Smooth muscle cell (in vitro differentiated cells): Measurements from ENCODE around the gene DUSP5. TPM values are rescaled to one million over a fixed set of nuclear protein-coding genes. Genes with fewer than 3 reads are reported as not detected.

Experiments
- DNase-seq: peaks from one replicate; lab custom pipeline; 2025; ENCODE audit not compliant: unreplicated experiment; lab: John Stamatoyannopoulos, UW
- H2AFZ ChIP-seq: fragments of 200-600 bp; sonication (generic); 2 replicates; pipeline ENCODE4 v1.6.0; 2016; ENCODE audit warnings: antibody characterized with exemption, low read depth, mild to moderate bottlenecking
- H3F3A ChIP-seq: fragments of 200-600 bp; sonication (generic); 2 replicates; pipeline ENCODE4 v1.6.0; 2017; ENCODE audit warnings: antibody characterized with exemption, low read depth
- H3K27ac ChIP-seq: fragments of 200-600 bp; sonication (generic); 2 replicates; pipeline ENCODE4 v1.5.1; 2016; ENCODE audit warnings: low read depth, mild to moderate bottlenecking
- H3K27me3 ChIP-seq: fragments of 200-600 bp; sonication (generic); 2 replicates; pipeline ENCODE4 v1.6.1; 2016; ENCODE audit warnings: low read depth, mild to moderate bottlenecking
- H3K36me3 ChIP-seq: fragments of 200-600 bp; sonication (generic); 2 replicates; pipeline ENCODE4 v1.5.1; 2016; ENCODE audit warnings: low read depth
- H3K4me1 ChIP-seq: fragments of 200-600 bp; sonication (generic); 2 replicates; pipeline ENCODE4 v1.5.1; 2016; ENCODE audit warnings: low read depth
- H3K4me2 ChIP-seq: fragments of 200-600 bp; sonication (generic); 2 replicates; pipeline ENCODE4 v1.6.0; 2016; ENCODE audit warnings: mild to moderate bottlenecking
- H3K4me3 ChIP-seq: fragments of 200-600 bp; sonication (generic); 2 replicates; pipeline ENCODE4 v1.5.1; 2016; ENCODE audit warnings: mild to moderate bottlenecking
- H3K79me2 ChIP-seq: fragments of 200-600 bp; sonication (generic); 2 replicates; pipeline ENCODE4 v1.6.0; 2016; ENCODE audit warnings: low read depth, mild to moderate bottlenecking
- H3K9ac ChIP-seq: fragments of 200-600 bp; sonication (generic); 2 replicates; pipeline ENCODE4 v1.6.0; 2016; ENCODE audit warnings: low read depth
- H3K9me3 ChIP-seq: fragments of 200-600 bp; sonication (generic); replicated peaks from 2 replicates; pipeline ENCODE4 v1.5.1; 2016; ENCODE audit warnings: low read depth
- H4K20me1 ChIP-seq: fragments of 200-600 bp; sonication (generic); 2 replicates; pipeline ENCODE4 v1.6.0; 2016; ENCODE audit warnings: low read depth
- CTCF ChIP-seq: fragments of 200-600 bp; sonication (generic); IDR thresholded peaks from 2 replicates; pipeline ENCODE4 v1.5.1; 2017; ENCODE audit warnings: borderline replicate concordance, mild to moderate bottlenecking, antibody characterized with exemption; ENCODE audit not compliant: insufficient read depth, poor library complexity, severe bottlenecking
- WGBS: methylation state at CpG from one replicate; pipeline ENCODE4 v1.1.7; 2016; ENCODE audit warnings: low lambda C conversion rate; 5-methylcytosine and 5-hydroxymethylcytosine counted together
- polyA plus RNA-seq: library from polyadenylated mRNA; unstranded; fragments of >200 nt; fragmentation: Nextera tagmentation; extraction: Ambion mirVana; gene quantifications from 2 replicates; pipeline ENCODE4 v1.2.1, GENCODE V29; 2016
- total RNA-seq: library from RNA; depleted of rRNA; stranded (reverse); fragments of >200 nt; gene quantifications from 2 replicates; pipeline ENCODE4 v1.2.3, GENCODE V29; 2014

Gene DUSP5
- total and polyA plus RNA-seq, 2 experiments from 2014 or later, result 13.6 to 23.6 TPM

DNA sequence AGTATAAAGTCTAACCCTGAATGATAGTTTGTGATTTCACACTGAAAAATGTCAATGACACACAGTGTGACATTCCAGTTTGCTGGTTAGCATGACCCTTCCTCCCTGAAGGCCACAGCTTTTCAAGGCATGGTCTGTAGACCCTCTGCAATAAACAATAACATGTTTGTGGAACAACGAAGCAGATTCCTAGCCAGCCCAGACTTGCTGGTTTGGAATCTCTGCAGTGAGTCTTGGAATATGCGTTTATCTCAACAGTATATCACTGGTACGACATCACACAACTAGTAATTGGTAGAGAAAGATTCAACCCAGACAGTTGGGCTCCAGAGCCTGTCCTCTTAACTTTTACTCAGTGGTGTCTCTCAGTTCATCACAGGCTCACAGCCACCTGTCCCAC, 23.7 kb upstream of the DUSP5 start:
- H3K27ac ChIP-seq, result no peak overlapping the region
- H3K4me3 ChIP-seq, result no peak overlapping the region
- DNase-seq, result no peak
- TF ChIP-seq CTCF, result no peak
- H3K36me3 ChIP-seq, result no peaks in the 10 kb centered on the region
- no peaks in the 10 kb centered on the region for H3K4me1 ChIP-seq
- no peak overlapping the region for H3K4me2 ChIP-seq
- H3F3A ChIP-seq, result no peaks in the 10 kb centered on the region
- H3K27me3 ChIP-seq, result no peaks in the 10 kb centered on the region
- H3K9ac ChIP-seq, result no peak overlapping the region
- no peaks in the 10 kb centered on the region for H3K79me2 ChIP-seq
- H4K20me1 ChIP-seq, result no peaks in the 10 kb centered on the region
- 45% methylated on average over 3 of the region's 3 CpGs for WGBS
- H3K9me3 ChIP-seq, result no peaks in the 10 kb centered on the region
- no peak overlapping the region for H2AFZ ChIP-seq

DNA sequence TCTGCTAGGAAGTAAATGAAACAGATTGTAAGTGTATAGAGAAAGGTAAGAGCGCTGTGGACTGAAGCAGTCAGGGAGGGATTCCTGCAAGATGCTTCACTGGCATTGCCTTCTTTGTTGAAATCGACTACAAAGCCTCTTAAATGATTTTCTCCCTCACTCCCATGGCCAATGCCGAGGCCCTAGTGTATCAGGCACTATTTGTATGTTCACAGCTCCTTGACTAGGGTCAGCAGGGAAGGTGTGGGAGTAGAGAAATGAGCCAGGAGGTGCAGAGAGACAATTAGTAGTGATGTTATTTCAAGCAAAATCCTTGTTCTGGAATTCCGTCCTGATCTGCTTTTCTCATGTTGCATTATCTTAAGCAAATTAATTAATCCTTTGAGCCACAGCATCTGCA, 22.9 kb upstream of the DUSP5 start:
- 82% methylated on average over 4 of the region's 4 CpGs for WGBS
- Histone ChIP-seq H3K4me2 (no peak overlapping the region), H3K27ac (no peak overlapping the region), H3K9me3 (no peaks in the 10 kb centered on the region), H3F3A (no peaks in the 10 kb centered on the region), H3K36me3 (no peaks in the 10 kb centered on the region), H3K4me3 (no peak overlapping the region), H3K27me3 (no peaks in the 10 kb centered on the region), H3K79me2 (no peaks in the 10 kb centered on the region), H3K4me1 (no peaks in the 10 kb centered on the region), H3K9ac (no peak overlapping the region), H2AFZ (no peak overlapping the region), H4K20me1 (no peaks in the 10 kb centered on the region)
- no peak for TF ChIP-seq CTCF
- DNase-seq, result no peak

- Histone ChIP-seq H3K9ac (no peak overlapping the region), H3K79me2 (no peaks in the 10 kb centered on the region), H3K4me1 (no peaks in the 10 kb centered on the region), H3K4me3 (no peak overlapping the region), H3K36me3 (no peaks in the 10 kb centered on the region), H2AFZ (no peak overlapping the region), H3F3A (no peaks in the 10 kb centered on the region), H3K27me3 (no peaks in the 10 kb centered on the region), H3K9me3 (no peaks in the 10 kb centered on the region), H3K27ac (no peak overlapping the region), H4K20me1 (no peaks in the 10 kb centered on the region), H3K4me2 (no peak overlapping the region)
- DNase-seq, result no peak
- no peak for TF ChIP-seq CTCF
- 83% methylated on average over 9 of the region's 9 CpGs for WGBS
Observed at GRCh38 chr10:110475722-110476515, 21.8 kb upstream of the DUSP5 start.

DNA sequence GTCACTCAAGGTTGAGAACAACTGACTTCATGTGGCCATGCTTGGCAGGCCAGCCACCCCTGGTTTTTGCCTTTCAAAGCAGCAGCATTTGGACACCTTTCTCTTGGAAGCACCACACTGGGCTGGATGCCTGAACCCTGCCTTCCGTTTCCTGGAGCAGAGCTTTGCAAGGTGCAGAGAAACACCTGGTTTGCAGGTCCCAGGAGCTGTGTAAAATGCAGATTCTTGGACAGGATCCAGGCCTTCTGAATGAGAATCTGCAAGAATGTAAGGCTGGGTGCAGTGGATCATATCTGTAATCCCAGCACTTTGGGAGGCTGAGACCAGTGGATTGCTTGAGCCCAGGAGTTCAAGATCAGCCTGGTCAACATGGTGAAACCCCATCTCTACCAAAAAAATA, 18.0 kb upstream of the DUSP5 start:
- Histone ChIP-seq H3K79me2 (no peaks in the 10 kb centered on the region), H3K4me2 (no peak overlapping the region), H2AFZ (no peak overlapping the region), H3K4me1 (no peaks in the 10 kb centered on the region), H3K4me3 (no peak overlapping the region), H3K27ac (no peak overlapping the region), H4K20me1 (no peaks in the 10 kb centered on the region), H3K9ac (no peak overlapping the region), H3K9me3 (no peaks in the 10 kb centered on the region), H3K36me3 (no peaks in the 10 kb centered on the region), H3K27me3 (no peaks in the 10 kb centered on the region), H3F3A (no peaks in the 10 kb centered on the region)
- DNase-seq, result no peak
- no peak for TF ChIP-seq CTCF
- WGBS, result 100% methylated on average over 1 of the region's 1 CpG
